Activated CD4-positive, alpha-beta memory T cell treated with anti-CD3 and anti-CD28 coated beads, Interleukin-2, amount 10 ng/mL, durations not matched to agents 7 days and 5 days (primary cell): ENCODE results near the gene LRRC51. TPM values are rescaled to one million over a fixed set of nuclear protein-coding genes. Genes with fewer than 3 reads are reported as not detected.

ENCODE experiments used
- CTCF ChIA-PET: fragments of 350-600 bp; sonication (Branson Sonifier 250); formaldehyde crosslinking; loops from one replicate; lab custom pipeline; 2021; ENCODE audit warnings: antibody characterized with exemption, inconsistent platforms; lab: Charles Lee
- POLR2A ChIA-PET: fragments of 350-600 bp; sonication (Branson Sonifier 250); formaldehyde crosslinking; loops from one replicate; lab custom pipeline; 2021; ENCODE audit warnings: antibody characterized with exemption; lab: Charles Lee
- DNase-seq: peaks from one replicate; pipeline ENCODE4 v3.0.0-alpha.2; 2020
- H3K27ac Mint-ChIP-seq: one replicate; pipeline ENCODE4 v1.8.0; 2021; ENCODE audit warnings: mild to moderate bottlenecking, mixed read lengths
- H3K27me3 Mint-ChIP-seq: one replicate; pipeline ENCODE4 v1.8.0; 2021; ENCODE audit warnings: mixed read lengths
- H3K36me3 Mint-ChIP-seq: one replicate; pipeline ENCODE4 v1.8.0; 2021; ENCODE audit warnings: low read depth, mixed read lengths
- H3K4me1 Mint-ChIP-seq: one replicate; pipeline ENCODE4 v1.8.0; 2021; ENCODE audit warnings: mixed read lengths
- H3K4me3 Mint-ChIP-seq: one replicate; pipeline ENCODE4 v1.8.0; 2021; ENCODE audit warnings: mild to moderate bottlenecking, mixed read lengths
- H3K9me3 Mint-ChIP-seq: one replicate; pipeline ENCODE4 v1.8.0; 2021; ENCODE audit warnings: mixed read lengths
- total RNA-seq, 2 experiments: library from RNA; stranded (reverse); gene quantifications; one replicate each; pipeline ENCODE4 v1.2.3, GENCODE V29; 2021

Gene LRRC51
- total RNA-seq, 2 experiments from 2014 or later, result 5.9 to 7.1 TPM

GRCh38 chr11:72098741-72099140 lies 18.1 kb downstream of the LRRC51 start:
- peaks cover 34% of the 10 kb centered on the region for H3K4me1 Mint-ChIP-seq
- no peaks in the 10 kb centered on the region for H3K27me3 Mint-ChIP-seq
- peaks cover 47% of the 10 kb centered on the region for H3K36me3 Mint-ChIP-seq
- no peak overlapping the region for H3K4me3 Mint-ChIP-seq
- H3K9me3 Mint-ChIP-seq, result no peaks in the 10 kb centered on the region
- no peak for DNase-seq
- ChIA-PET CTCF (interaction anchor here (1.7 to 4.3 kb wide), 4 partner anchors 8 to 74 kb away, joined by 6 to 20 read pairs (median 14); no protein-coding TSS in a partner anchor), POLR2A (interaction anchor here (0.9 to 8.9 kb wide), 4 partner anchors 9 to 59 kb away, joined by 3 to 88 read pairs (median 8); partner anchors contain the start of gene ANAPC15)
- no peak overlapping the region for H3K27ac Mint-ChIP-seq

DNA sequence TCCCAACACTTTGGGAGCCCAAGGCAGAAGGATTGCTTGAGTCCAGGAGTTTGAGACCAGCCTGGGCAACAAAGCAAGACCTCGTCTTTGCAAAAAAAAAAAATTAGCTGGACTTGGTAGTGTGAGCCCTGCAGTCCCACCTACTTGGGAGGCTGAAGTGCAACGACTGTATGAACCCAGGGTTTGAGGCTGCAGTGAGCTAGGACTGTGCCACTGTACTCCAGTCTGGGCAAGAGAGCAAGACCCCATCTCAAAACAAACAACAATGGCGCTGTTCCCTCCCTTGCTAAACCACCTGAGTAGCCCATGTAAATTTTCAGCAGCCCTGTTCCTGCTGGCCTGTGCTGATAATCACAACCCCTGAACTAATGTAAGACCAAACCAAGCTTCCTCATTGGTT lies 19.4 kb downstream of the LRRC51 start:
- Mint-ChIP-seq H3K27me3 (no peaks in the 10 kb centered on the region), H3K27ac (no peak overlapping the region), H3K4me1 (peaks cover 42% of the 10 kb centered on the region), H3K4me3 (no peak overlapping the region), H3K9me3 (no peaks in the 10 kb centered on the region), H3K36me3 (peaks cover 44% of the 10 kb centered on the region)
- ChIA-PET POLR2A (interaction anchor here (0.6 to 8.9 kb wide), 7 partner anchors 10 to 289 kb away, joined by 3 to 88 read pairs (median 9); partner anchors contain the start of gene ANAPC15), CTCF (interaction anchor here (1.4 to 4.3 kb wide), 4 partner anchors 9 to 83 kb away, joined by 3 to 20 read pairs (median 13); no protein-coding TSS in a partner anchor)
- no peak for DNase-seq

DNA sequence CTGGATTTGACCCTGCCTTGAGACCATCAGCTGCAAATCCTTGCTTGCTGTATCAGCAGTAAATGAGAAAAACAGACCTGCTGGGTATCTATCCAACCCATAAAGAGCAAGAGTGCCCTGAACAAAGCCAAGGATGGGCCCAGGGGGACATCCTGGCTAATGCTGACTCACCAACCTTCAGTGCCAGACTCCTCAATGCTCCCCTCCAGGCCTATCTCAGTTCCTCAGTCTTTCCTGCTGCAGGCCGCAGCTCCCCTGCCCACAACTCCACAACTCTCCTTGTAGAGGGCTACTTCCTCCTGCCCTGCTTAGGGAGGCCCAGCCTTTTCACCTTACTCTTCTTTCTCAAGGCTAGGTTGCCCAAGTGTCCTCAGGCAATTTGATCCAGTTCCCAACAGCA lies 19.8 kb downstream of the LRRC51 start:
- DNase-seq, result no peak
- Mint-ChIP-seq H3K4me3 (no peak overlapping the region), H3K27me3 (no peaks in the 10 kb centered on the region), H3K27ac (peak overlapping the region; percentile 61), H3K36me3 (peaks cover 43% of the 10 kb centered on the region), H3K4me1 (peaks cover 42% of the 10 kb centered on the region), H3K9me3 (no peaks in the 10 kb centered on the region)
- ChIA-PET CTCF (interaction anchor here (0.9 to 4.3 kb wide), 6 partner anchors 10 to 300 kb away, joined by 3 to 20 read pairs (median 5); no protein-coding TSS in a partner anchor), POLR2A (interaction anchor here (0.6 to 8.9 kb wide), 7 partner anchors 10 to 289 kb away, joined by 3 to 88 read pairs (median 12); partner anchors contain the start of gene ANAPC15)

- Mint-ChIP-seq H3K9me3 (no peaks in the 10 kb centered on the region), H3K36me3 (peaks cover 39% of the 10 kb centered on the region), H3K4me3 (peak overlapping the region; percentile 87), H3K27ac (peak overlapping the region; percentile 84), H3K4me1 (peaks cover 42% of the 10 kb centered on the region), H3K27me3 (no peaks in the 10 kb centered on the region)
- ChIA-PET POLR2A (interaction anchor here (0.7 to 8.9 kb wide), 15 partner anchors 9 to 313 kb away, joined by 3 to 88 read pairs (median 5); partner anchors contain the start of genes ANAPC15 and XNDC1N), CTCF (interaction anchor here (1.2 to 4.3 kb wide), 4 partner anchors 9 to 42 kb away, joined by 4 to 20 read pairs (median 14); partner anchors contain the start of gene ANAPC15)
- no peak for DNase-seq
These were observed 21.5 kb downstream of the LRRC51 start for GRCh38 chr11:72102162-72102561.

GRCh38 chr11:72102631-72102945 lies 21.9 kb downstream of the LRRC51 start:
- Mint-ChIP-seq H3K4me1 (peaks cover 42% of the 10 kb centered on the region), H3K27me3 (no peaks in the 10 kb centered on the region), H3K27ac (peak overlapping the region; percentile 84), H3K4me3 (peak overlapping the region; percentile 87), H3K9me3 (no peaks in the 10 kb centered on the region), H3K36me3 (peaks cover 38% of the 10 kb centered on the region)
- POLR2A ChIA-PET, result interaction anchor here (0.7 to 8.9 kb wide), 14 partner anchors 9 to 175 kb away, joined by 3 to 88 read pairs (median 6); partner anchors contain the start of genes ANAPC15 and XNDC1N
- no peak for DNase-seq
- CTCF ChIA-PET, result interaction anchor here (1.2 to 4.3 kb wide), 3 partner anchors 9 to 12 kb away, joined by 4 to 20 read pairs (median 8); partner anchors contain the start of gene ANAPC15

DNA sequence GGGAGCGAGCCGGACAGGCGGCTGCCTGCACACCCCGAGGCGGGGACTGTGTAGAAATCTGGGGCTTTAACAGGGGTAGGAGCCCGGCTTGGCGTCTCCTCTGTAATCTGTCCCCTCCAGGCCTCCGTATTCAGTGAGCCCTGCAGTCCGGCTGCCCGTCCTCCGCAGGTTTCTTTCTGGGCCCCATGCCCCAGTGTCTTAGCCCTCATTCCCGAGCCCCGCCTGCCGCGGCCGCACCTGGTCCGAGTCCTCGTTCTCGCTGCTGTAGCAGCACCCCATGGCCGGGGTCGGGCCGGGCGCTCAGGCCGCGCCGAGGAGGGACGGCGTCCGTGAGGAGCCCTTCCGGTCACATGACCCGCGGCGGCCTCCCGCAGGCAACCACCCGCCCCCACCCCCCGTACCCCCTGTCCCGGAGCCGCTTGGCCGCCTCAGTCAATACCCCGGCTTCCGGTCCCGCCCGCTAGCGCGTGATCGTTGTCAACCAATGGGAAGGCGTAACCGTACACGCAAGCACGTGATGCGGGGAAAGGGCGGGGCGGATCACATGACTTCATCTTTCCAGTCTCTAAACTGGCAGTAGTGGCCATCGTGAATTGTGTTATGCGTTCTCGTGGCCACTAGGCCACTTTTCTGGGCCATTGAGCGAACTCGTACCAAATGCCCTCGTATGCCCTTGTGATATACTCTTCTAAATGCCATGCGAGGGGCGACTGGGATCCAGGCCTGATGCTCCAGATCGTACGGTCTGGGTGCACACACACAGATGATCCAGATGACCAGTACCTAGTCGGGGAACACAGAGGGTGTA lies 22.5 kb downstream of the LRRC51 start, which contains the start of gene LAMTOR1:
TSS of gene LAMTOR1 (minus strand) at position 352 of the 808 bp plus-strand sequence. CDS start at position 279, 73 bp downstream.
- H3K4me3 Mint-ChIP-seq, result peak within 1 kb of the TSS; percentile 87
- H3K27ac Mint-ChIP-seq, result peak within 1 kb of the TSS; percentile 84
- no peaks in the 10 kb centered on the region for H3K27me3 Mint-ChIP-seq
- no peaks in the 10 kb centered on the region for H3K9me3 Mint-ChIP-seq
- ChIA-PET POLR2A (interaction anchor here (0.7 to 8.9 kb wide), 14 partner anchors 9 to 175 kb away, joined by 3 to 88 read pairs (median 6); partner anchors contain the start of genes ANAPC15 and XNDC1N), CTCF (interaction anchor here (1.2 to 4.3 kb wide), 2 partner anchors 10 to 12 kb away, joined by 4 to 20 read pairs; no protein-coding TSS in a partner anchor)
- H3K36me3 Mint-ChIP-seq, result peaks cover 32% of the 10 kb centered on the region
- DNase-seq, result peak; percentile 99
- H3K4me1 Mint-ChIP-seq, result peaks cover 40% of the 10 kb centered on the region

DNA sequence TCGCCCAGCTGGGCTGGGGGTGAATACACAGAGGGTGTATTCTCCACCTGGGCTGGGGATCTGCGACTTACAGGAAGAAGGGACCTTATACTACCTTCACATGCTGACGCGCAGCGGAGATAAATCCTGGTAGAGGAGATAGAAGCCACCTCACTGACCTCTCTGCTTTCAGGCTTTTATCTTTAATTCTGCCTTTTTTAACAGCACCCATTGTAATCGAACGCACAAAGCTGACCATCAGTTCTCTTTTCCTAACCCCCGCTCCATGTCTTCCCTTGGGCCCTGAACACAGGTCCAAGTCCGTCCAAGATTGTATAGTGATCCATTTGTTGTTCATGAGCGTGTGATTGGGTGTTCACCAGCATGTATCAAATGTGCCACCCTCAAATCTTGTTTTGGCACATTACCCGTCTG lies 23.1 kb downstream of the LRRC51 start:
- POLR2A ChIA-PET, result interaction anchor here (1.1 to 8.9 kb wide), 2 partner anchors 8 to 11 kb away, joined by 3 to 88 read pairs; partner anchors contain the start of gene ANAPC15
- H3K36me3 Mint-ChIP-seq, result peaks cover 26% of the 10 kb centered on the region
- no peaks in the 10 kb centered on the region for H3K9me3 Mint-ChIP-seq
- peak overlapping the region; percentile 87 for H3K4me3 Mint-ChIP-seq
- DNase-seq, result no peak
- CTCF ChIA-PET, result no interaction called here
- no peaks in the 10 kb centered on the region for H3K27me3 Mint-ChIP-seq
- H3K27ac Mint-ChIP-seq, result peak overlapping the region; percentile 84
- peaks cover 40% of the 10 kb centered on the region for H3K4me1 Mint-ChIP-seq

DNA sequence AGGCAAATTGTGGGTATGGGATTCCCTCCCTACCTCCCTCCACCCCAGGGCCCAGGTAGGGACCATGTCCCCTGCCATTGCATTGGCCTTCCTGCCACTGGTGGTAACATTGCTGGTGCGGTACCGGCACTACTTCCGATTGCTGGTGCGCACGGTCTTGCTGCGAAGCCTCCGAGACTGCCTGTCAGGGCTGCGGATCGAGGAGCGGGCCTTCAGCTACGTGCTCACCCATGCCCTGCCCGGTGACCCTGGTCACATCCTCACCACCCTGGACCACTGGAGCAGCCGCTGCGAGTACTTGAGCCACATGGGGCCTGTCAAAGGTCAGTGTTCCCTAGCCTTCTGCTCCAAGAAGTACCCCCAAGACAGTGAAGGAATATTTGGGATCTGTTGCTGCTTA lies 25.2 kb downstream of the LRRC51 start, which contains the start of gene TOMT:
TSS of gene TOMT (plus strand) at position 37 of the 400 bp plus-strand sequence. CDS start at position 65, 28 bp downstream.
- no peaks in the 10 kb centered on the region for H3K27me3 Mint-ChIP-seq
- ChIA-PET CTCF (no interaction called here), POLR2A (interaction anchor here (1.7 kb wide), 1 partner anchor 178 kb away, joined by 4 read pairs; the partner anchor contains the start of gene XNDC1N)
- H3K4me3 Mint-ChIP-seq, result no peak within 1 kb of the TSS
- peaks cover 34% of the 10 kb centered on the region for H3K4me1 Mint-ChIP-seq
- H3K36me3 Mint-ChIP-seq, result peaks cover 24% of the 10 kb centered on the region
- H3K9me3 Mint-ChIP-seq, result no peaks in the 10 kb centered on the region
- no peak within 1 kb of the TSS for H3K27ac Mint-ChIP-seq
- DNase-seq, result no peak

DNA sequence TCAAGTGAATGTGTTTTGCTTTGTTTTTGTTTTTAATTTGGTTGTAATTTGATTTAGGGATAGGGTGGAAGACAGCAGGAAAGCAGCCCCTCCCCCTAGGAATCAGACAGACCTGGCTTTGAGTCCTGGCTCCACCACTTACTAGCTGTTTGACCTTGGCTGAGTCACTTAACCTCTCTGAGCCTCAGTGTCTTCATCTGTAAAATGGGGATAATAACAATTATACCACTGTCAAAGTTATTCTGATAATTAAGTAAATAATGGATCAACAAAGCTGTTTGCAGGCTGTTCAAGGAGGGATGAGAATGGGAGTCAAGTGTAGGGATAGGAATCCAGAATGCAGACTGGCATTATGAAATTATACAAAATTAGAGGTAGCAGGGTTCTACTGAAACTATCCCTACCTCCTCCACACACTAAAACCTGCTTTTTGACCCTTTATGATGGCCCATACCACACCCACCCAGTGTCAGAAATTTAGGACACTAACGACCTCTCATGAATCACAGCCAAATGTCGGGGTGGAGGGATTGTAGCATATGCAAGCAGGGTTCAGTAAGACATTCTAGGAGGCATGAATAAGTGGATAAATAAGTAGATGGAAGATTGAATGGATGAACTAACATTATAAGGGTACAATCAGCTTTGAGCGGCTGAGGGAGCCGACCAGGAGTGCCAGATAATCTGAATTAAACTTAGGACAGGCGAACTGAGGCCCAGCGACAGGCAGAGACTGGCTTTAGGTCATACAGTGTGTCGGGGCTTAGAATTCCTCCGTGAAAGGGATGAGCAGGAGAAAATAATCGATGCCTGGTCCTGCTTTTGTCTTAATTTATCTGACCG lies 30.9 kb downstream of the LRRC51 start:
- Mint-ChIP-seq H3K4me1 (peaks cover 22% of the 10 kb centered on the region), H3K4me3 (peak overlapping the region; percentile 80), H3K27me3 (no peaks in the 10 kb centered on the region), H3K36me3 (peaks cover 11% of the 10 kb centered on the region), H3K27ac (peak overlapping the region; percentile 92), H3K9me3 (no peaks in the 10 kb centered on the region)
- DNase-seq, result no peak
- POLR2A ChIA-PET, result interaction anchor here (1.2 to 5.5 kb wide), 12 partner anchors 12 to 183 kb away, joined by 3 to 88 read pairs (median 12); partner anchors contain the start of genes INPPL1, LAMTOR1, RNF121 and XNDC1N
- CTCF ChIA-PET, result interaction anchor here (1.0 to 2.0 kb wide), 5 partner anchors 10 to 319 kb away, joined by 3 to 8 read pairs (median 3); no protein-coding TSS in a partner anchor

DNA sequence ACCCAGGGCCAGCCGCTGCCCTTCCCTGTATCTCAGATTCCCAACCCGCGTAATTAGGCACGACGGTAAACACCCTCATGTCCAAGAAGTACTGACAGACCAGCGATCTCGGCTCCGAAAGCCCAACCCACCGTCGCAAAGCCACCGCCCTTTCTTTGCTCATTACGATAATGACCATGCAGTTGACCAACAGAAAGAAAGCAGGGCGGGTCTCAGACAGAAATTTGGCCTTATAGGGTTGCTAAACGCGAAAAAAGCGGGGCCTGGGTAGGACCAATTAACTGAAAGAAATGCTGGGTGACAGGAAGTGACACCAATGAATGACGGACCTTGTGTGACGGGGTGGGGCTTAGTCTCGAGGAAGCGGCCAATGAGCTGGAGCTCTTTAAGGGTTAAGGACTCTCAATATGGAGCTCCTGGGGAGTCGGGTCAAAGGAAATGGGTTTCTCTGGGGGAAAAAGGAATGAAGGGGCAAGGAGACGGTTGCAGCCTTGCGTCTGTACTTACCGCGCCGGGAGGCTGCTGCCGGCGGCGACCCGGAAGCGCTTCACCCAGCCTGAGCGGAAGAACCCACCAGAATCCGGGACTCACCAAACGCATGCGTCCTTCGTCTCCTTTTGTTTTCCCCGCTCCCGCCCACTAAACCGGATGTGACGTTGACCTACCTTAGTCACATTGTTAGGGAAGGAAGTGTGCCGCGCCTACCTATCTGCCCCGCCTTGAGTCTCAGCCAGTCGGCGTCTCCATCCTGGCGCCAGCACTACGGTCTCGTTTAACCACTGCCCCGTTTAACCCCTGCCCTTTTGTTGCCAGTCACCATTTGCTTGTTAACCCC lies 31.7 kb downstream of the LRRC51 start, which contains the start of gene ANAPC15:
TSS of gene ANAPC15 (minus strand) at position 553 of the 835 bp plus-strand sequence. CDS start 1,419 bp downstream, outside the sequence.
- H3K27ac Mint-ChIP-seq, result peak within 1 kb of the TSS; percentile 92
- peak; percentile 99 for DNase-seq
- ChIA-PET CTCF (interaction anchor here (0.6 to 2.0 kb wide), 8 partner anchors 10 to 319 kb away, joined by 3 to 8 read pairs (median 3); no protein-coding TSS in a partner anchor), POLR2A (interaction anchor here (0.6 to 5.5 kb wide), 20 partner anchors 10 to 322 kb away, joined by 3 to 88 read pairs (median 6); partner anchors contain the start of genes CLPB, FOLR3, INPPL1 and LAMTOR1)
- H3K27me3 Mint-ChIP-seq, result no peaks in the 10 kb centered on the region
- H3K4me1 Mint-ChIP-seq, result peaks cover 22% of the 10 kb centered on the region
- peaks cover 11% of the 10 kb centered on the region for H3K36me3 Mint-ChIP-seq
- no peaks in the 10 kb centered on the region for H3K9me3 Mint-ChIP-seq
- H3K4me3 Mint-ChIP-seq, result peak within 1 kb of the TSS; percentile 80
